ENCODE results near the gene HDAC4. TPM values are rescaled to one million over a fixed set of nuclear protein-coding genes. Genes with fewer than 3 reads are reported as not detected.

The HDAC4 gene
- total and polyA plus RNA-seq, 12 donors: 3.7 to 40.0 (median 25.5) TPM

DNA sequence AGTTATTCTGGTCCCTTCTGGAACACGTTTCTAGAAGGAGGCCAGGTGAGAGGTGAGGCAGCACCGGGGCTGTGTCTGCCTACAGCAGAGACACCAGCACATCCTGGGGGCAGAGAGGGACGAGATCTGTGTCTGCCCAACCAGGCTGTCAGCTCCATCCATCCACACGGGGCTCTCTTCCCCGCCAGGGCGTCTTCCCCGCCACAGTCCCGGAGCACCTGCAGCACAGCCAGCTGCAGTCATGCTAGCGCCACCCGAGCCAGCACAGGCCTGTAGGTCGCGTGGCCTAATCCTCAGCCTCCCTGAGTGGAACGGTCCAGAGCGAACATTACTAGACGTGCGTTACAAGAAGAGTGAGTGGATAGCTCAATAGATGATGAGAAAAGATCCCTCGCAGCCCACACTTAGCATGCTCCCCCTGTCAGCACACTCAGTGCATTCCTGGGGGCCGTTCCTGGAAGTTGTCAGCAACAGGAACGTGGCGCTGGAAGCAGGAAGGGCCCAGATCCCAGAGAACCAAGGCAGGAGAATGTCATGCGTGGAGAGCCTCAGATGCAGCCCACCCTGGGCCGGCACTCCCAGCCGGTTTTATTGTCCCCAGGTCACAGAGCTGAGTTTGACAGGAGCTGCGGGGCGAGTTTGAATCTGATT, 374.0 kb downstream of the HDAC4 start:
- Histone ChIP-seq H3K4me3 (no peak overlapping the region), H3K27me3 (peaks cover 0 to 59% (median 20%) of the 10 kb centered on the region in 7 donors), H3K36me3 (no peaks in the 10 kb centered on the region), H3K9me3 (no peaks in the 10 kb centered on the region), H3K4me1 (peaks cover 0 to 5% (median 0%) of the 10 kb centered on the region in 9 donors), H3K27ac (no peak overlapping the region)
- WGBS, 2 donors: 34 to 46% methylated on average over 25 of the region's 25 CpGs
- TF ChIP-seq, protein P1, sequence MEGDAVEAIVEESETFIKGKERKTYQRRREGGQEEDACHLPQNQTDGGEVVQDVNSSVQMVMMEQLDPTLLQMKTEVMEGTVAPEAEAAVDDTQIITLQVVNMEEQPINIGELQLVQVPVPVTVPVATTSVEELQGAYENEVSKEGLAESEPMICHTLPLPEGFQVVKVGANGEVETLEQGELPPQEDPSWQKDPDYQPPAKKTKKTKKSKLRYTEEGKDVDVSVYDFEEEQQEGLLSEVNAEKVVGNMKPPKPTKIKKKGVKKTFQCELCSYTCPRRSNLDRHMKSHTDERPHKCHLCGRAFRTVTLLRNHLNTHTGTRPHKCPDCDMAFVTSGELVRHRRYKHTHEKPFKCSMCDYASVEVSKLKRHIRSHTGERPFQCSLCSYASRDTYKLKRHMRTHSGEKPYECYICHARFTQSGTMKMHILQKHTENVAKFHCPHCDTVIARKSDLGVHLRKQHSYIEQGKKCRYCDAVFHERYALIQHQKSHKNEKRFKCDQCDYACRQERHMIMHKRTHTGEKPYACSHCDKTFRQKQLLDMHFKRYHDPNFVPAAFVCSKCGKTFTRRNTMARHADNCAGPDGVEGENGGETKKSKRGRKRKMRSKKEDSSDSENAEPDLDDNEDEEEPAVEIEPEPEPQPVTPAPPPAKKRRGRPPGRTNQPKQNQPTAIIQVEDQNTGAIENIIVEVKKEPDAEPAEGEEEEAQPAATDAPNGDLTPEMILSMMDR (IDR thresholded peaks at IDR 0.05): no peak
- ATAC-seq: peak in 7 of 8 donors; percentile 39 to 61 (median 47)
- DNase-seq: no peak
- intact Hi-C loops (cut with DNase I): no loop called here

- H3K9me3 ChIP-seq: no peaks in the 10 kb centered on the region
- no peak overlapping the region for H3K27ac ChIP-seq
- no peak overlapping the region for H3K4me3 ChIP-seq
- H3K4me1 ChIP-seq: peaks cover 0 to 5% (median 0%) of the 10 kb centered on the region in 9 donors
- TF ChIP-seq, protein P1 (IDR thresholded peaks at IDR 0.05): no peak
- ATAC-seq: no peak
- WGBS, 2 donors: 73% methylated on average over 14 of the region's 14 CpGs
- peaks cover 0 to 54% (median 17%) of the 10 kb centered on the region in 7 donors for H3K27me3 ChIP-seq
- H3K36me3 ChIP-seq: no peaks in the 10 kb centered on the region
- no peak for DNase-seq
- intact Hi-C loops (cut with DNase I): no loop called here
Measured at GRCh38 chr2:239025951-239026461, 374.8 kb downstream of the HDAC4 start.

- intact Hi-C loops (cut with DNase I): no loop called here
- TF ChIP-seq, protein P1 (IDR thresholded peaks at IDR 0.05): no peak
- H3K9me3 ChIP-seq: no peaks in the 10 kb centered on the region
- no peaks in the 10 kb centered on the region for H3K36me3 ChIP-seq
- WGBS, 2 donors: 82% methylated on average over 18 to 20 of the region's 20 CpGs
- H3K27ac ChIP-seq: no peak overlapping the region
- no peak overlapping the region for H3K4me3 ChIP-seq
- peaks cover 0 to 52% (median 13%) of the 10 kb centered on the region in 7 donors for H3K27me3 ChIP-seq
- DNase-seq (no peak), ATAC-seq (no peak)
- H3K4me1 ChIP-seq: peaks cover 0 to 5% (median 0%) of the 10 kb centered on the region in 9 donors
Measured at GRCh38 chr2:239025096-239025801, 375.6 kb downstream of the HDAC4 start.

GRCh38 chr2:239024226-239024625, 376.6 kb downstream of the HDAC4 start:
- no peaks in the 10 kb centered on the region for H3K36me3 ChIP-seq
- no peak for DNase-seq
- peaks cover 0 to 46% (median 13%) of the 10 kb centered on the region in 7 donors for H3K27me3 ChIP-seq
- no peak overlapping the region for H3K27ac ChIP-seq
- WGBS, 2 donors: 78 to 81% methylated on average over 7 of the region's 7 CpGs
- TF ChIP-seq, protein P1 (IDR thresholded peaks at IDR 0.05): no peak
- H3K9me3 ChIP-seq: no peaks in the 10 kb centered on the region
- no peak overlapping the region for H3K4me3 ChIP-seq
- intact Hi-C loops (cut with DNase I): no loop called here
- ATAC-seq: no peak
- peaks cover 0 to 5% (median 0%) of the 10 kb centered on the region in 9 donors for H3K4me1 ChIP-seq
